ENCODE measurements around the gene ADD1.
"Not testable (repeated sequence)": the region's sequence is repeated elsewhere in the genome, so short reads cannot be mapped to it uniquely, and the experiment has no call there.

ADD1 gene

GRCh38 chr4:2944586-2945526 is 101.2 kb downstream of the ADD1 start:
- no peak for DNase-seq (ENCODE audit: low spot score)

GRCh38 chr4:2945619-2946604 is 102.3 kb downstream of the ADD1 start:
- DNase-seq (ENCODE audit: low spot score) = not testable (repeated sequence)

- DNase-seq (ENCODE audit: low spot score) = no peak
Measured at GRCh38 chr4:2946812-2947600, 103.4 kb downstream of the ADD1 start.

GRCh38 chr4:2947926-2948325 is 104.3 kb downstream of the ADD1 start:
- no peak for DNase-seq (ENCODE audit: low spot score)

- peak; percentile 43 for DNase-seq (ENCODE audit: low spot score)
Measured at GRCh38 chr4:2948895-2949781, 105.5 kb downstream of the ADD1 start.

GRCh38 chr4:2949782-2950125 is 106.1 kb downstream of the ADD1 start:
- DNase-seq (ENCODE audit: low spot score) = no peak

- no peak for DNase-seq (ENCODE audit: low spot score)
Measured at GRCh38 chr4:2950221-2950989, 106.8 kb downstream of the ADD1 start.

- no peak for DNase-seq (ENCODE audit: low spot score)
Measured at GRCh38 chr4:2953496-2953895, 109.9 kb downstream of the ADD1 start.

GRCh38 chr4:2954358-2955185 is 110.9 kb downstream of the ADD1 start:
- peak; percentile 72 for DNase-seq (ENCODE audit: low spot score)

- DNase-seq (ENCODE audit: low spot score) = not testable (repeated sequence)
Measured at GRCh38 chr4:2955186-2956044, 111.8 kb downstream of the ADD1 start.

- no peak for DNase-seq (ENCODE audit: low spot score)
Measured at GRCh38 chr4:2958446-2958845, 114.8 kb downstream of the ADD1 start.

GRCh38 chr4:2960450-2960849 is 116.8 kb downstream of the ADD1 start:
- DNase-seq (ENCODE audit: low spot score) = not testable (repeated sequence)

- peak; percentile 50 for DNase-seq (ENCODE audit: low spot score)
Measured at GRCh38 chr4:2961421-2961810, 117.8 kb downstream of the ADD1 start.

GRCh38 chr4:2961811-2962441 is 118.3 kb downstream of the ADD1 start:
- DNase-seq (ENCODE audit: low spot score) = peak; percentile 85

GRCh38 chr4:2962614-2963174 is 119.0 kb downstream of the ADD1 start:
- DNase-seq (ENCODE audit: low spot score) = peak; percentile 84

- peak; percentile 99 for DNase-seq (ENCODE audit: low spot score)
Measured at GRCh38 chr4:2963175-2963965, 119.7 kb downstream of the ADD1 start, which contains the start of the genes GRK4 and NOP14. TSS of gene GRK4 (plus strand) at chr4:2963571. CDS start at chr4:2964071, 500 bp downstream. TSS of gene NOP14 (minus strand) at chr4:2963406. CDS start at chr4:2963319, 87 bp downstream.

Measured in NAMALWA (cell line).